HUDEP-2 (cell line): ENCODE results near the gene ITGAD.
A peak's percentile ranks its signal among the peaks of the same experiment; 100 is the strongest.

Experiments used
- DNase-seq, 76 experiments: peaks; one replicate each; lab custom pipeline; 2025; ENCODE audit not compliant: unreplicated experiment in 76 of 76; lab: John Stamatoyannopoulos, UW

Gene ITGAD

DNA sequence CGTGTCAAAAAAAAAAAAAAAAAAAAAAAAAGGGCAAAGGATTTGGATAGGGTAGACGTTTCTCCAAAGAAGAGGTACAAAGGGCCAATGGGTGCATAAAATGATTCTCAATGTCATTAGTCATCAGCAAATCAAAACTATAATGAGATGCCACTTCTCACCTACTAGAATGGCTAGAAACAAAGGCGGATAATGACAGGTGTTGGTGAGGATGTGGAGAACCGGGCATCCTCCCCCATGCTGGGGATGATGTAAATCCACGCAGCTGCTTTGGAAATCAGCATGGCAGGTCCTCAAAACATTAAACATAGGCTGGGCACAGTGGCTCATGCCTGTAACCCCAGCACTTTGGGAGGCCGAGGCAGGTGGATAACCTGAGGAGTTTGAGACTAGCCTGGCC, 28.7 kb upstream of the ITGAD start:
- no peak for DNase-seq

DNA sequence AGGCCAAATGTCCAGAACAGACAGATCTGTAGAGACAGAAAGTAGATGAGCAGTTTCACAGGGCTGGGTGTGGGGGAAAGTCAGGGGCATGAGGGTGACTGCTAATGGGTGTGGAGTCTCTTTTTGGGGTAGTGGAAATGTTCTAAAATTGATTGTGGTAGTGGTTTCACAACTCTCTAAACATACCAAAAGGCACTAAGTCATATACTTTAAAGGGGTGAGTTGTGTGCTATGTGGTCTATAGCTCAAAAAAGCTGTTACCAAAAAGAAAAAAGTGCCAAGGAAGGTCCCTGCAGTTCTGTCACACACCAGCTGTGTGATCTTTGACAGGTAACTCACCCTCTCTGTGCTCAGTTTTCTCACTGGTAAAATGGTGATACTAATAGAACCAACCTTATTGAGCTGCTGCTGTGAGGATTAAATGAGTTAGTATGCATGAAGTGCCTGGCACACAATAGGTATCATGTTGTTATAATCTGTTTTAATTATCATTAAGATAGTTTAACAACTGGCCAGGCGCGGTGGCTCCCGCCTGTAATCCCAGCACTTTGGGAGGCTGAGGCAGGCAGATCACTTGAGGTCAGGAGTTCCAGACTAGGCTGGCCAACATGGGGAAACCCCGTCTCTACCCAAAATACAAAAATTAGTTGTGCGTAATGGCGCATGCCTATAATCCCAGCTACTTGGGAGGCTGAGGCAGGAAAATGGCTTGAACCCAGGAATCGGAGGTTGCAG, 27.8 kb upstream of the ITGAD start:
- DNase-seq: no peak

DNA sequence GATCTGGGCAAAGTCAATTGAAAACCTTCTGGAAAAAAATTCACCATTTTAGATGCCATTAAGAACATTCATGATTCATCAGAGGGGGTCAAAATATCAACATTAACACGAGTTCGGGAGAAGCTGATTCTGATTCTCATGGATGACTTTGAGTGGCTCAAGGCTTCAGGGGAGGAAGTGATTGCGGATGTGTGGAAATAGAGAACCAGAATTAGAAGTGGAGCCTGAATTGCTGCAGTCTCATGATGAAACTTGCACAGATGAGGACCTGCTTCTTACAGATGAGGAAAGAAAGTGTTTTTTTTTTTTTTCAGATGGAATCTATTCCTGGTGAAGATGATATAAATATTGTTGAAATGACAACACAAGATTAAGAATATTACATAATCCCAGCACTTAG, 25.3 kb upstream of the ITGAD start:
- no peak for DNase-seq

DNA sequence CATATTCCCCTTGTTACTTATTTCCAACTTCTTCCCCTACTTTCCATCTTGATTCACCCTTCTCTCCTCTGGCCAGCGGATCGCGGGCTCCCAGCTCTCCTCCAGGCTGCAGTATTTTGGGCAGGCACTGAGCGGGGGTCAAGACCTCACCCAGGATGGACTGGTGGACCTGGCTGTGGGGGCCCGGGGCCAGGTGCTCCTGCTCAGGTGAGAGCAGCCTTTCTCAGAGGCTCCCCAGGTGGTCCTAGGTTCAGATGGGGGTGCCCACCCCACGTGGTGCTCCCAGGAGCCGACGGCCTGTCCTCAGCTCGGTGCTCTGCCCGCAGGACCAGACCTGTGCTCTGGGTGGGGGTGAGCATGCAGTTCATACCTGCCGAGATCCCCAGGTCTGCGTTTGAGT, 22.1 kb upstream of the ITGAD start:
- DNase-seq: no peak

DNA sequence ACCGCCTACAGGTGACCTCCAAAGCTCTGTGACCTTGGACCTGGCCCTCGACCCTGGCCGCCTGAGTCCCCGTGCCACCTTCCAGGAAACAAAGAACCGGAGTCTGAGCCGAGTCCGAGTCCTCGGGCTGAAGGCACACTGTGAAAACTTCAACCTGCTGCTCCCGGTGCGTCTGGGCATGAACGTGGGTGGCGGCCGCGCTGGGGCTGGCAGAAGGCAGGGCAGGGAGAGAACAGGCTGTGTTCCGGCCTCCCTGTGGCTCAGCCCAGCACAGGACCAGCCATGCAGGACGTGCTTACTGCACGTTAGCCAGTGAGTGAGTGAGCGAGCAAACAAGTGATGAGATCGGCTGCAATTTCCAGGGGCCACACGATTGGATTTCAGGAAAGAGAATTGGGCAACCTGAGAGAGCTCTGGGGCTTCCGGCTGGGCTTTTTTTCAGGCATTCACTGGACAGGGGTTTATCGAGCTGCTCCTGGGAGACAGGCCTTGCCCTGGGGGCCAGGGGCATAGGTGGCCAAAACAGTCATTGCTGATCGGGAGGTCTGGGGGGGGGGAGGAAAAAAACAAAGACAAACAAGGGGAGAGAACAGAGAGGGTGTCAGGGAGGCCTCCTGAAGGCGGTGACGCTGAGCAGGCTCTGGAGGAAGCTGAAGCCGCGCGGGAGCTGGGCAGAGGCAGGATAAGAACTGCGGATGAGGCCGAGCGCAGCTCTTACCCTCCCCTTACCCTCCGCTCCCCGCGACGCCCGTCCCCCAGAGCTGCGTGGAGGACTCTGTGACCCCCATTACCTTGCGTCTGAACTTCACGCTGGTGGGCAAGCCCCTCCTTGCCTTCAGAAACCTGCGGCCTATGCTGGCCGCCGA, 21.3 kb upstream of the ITGAD start:
- no peak for DNase-seq

DNA sequence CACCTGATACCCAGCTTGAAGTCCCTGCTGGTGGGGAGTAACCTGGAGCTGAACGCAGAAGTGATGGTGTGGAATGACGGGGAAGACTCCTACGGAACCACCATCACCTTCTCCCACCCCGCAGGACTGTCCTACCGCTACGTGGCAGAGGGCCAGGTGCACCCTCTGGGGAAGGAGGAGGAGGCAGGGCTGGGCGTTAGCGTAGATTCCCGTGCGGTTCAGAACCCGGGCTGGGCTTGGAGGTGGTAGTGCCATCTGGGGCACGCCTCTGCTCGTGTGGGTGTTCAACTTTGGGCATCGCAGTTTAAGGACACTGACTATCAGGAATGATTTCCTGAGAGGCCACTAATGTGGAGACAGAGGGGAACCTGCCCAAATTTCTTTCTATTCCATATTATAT, 19.9 kb upstream of the ITGAD start:
- no peak for DNase-seq

DNA sequence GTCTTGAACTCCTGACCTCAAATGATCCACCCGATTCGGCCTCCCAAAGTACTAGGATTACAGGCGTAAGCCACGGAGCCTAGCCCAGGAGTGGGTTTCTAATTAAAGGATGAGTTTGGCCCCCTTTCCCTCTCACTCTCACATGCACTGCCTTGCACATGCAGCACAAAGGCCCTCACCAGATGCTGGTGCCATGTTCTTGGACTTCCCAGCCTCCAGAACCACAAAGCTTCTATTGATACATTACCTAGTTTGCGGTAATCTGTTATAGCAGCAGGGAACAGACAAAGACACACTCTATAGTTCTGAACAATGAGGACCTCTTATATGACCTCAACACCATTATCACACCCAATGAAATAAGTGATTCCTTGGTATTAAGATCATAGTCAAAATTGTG, 17.9 kb upstream of the ITGAD start:
- no peak for DNase-seq

DNA sequence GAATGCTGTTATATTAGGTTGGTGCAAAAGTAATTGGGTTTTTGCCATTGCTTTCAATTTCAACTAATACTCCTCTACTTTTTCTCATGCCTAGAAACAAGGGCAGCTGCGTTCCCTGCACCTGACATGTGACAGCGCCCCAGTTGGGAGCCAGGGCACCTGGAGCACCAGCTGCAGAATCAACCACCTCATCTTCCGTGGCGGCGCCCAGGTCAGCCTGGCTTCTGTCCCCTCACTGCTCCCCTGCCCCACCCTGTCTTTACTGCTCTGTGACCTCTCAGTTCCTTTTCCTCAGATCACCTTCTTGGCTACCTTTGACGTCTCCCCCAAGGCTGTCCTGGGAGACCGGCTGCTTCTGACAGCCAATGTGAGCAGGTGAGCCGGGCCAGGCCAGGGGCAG, 16.4 kb upstream of the ITGAD start:
- DNase-seq: no peak

DNA sequence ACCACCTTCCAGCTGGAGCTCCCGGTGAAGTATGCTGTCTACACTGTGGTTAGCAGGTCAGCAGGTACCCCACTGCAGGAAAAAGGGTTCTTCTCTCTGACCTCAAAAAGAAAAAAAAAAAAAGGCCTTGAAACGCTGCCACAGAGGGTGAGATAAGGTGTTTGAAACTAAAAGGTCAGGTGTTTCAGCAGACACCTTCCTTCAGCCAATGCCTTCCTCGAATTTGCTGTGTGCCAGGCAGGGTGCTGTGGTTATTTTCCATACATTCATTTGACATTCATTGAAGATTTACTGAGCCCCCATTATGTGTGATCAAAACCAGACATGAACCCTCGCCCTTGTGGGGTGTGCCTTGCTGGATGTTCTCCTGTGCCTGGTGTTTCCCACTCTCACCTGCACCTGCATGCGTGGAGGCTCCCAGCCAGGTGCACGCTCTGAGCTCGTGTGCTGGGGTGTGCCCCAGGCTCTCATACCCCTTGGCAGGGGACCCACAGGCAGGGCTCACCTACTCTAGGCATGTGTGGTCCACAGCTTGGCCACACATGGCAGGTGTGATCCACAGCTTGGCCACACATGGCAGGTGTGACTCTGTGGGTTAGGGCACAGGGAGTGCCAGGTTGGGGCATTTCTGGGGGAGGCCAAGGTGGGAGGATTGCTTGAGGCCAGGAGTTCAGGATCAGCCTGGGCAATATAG, 15.8 kb upstream of the ITGAD start:
- DNase-seq: no peak

DNA sequence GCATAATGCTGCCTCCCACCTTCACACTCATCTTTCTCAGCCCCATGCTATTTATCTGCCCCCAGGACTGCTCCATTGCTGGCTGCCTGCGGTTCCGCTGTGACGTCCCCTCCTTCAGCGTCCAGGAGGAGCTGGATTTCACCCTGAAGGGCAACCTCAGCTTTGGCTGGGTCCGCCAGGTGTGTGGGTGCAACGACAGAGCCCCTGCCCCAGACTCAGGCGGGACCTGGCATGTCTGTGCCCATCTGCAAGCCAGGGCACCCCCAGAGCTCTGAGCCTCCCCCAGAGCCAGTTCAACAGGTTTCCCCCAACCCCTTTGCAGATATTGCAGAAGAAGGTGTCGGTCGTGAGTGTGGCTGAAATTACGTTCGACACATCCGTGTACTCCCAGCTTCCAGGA, 12.9 kb upstream of the ITGAD start:
- no peak for DNase-seq

DNA sequence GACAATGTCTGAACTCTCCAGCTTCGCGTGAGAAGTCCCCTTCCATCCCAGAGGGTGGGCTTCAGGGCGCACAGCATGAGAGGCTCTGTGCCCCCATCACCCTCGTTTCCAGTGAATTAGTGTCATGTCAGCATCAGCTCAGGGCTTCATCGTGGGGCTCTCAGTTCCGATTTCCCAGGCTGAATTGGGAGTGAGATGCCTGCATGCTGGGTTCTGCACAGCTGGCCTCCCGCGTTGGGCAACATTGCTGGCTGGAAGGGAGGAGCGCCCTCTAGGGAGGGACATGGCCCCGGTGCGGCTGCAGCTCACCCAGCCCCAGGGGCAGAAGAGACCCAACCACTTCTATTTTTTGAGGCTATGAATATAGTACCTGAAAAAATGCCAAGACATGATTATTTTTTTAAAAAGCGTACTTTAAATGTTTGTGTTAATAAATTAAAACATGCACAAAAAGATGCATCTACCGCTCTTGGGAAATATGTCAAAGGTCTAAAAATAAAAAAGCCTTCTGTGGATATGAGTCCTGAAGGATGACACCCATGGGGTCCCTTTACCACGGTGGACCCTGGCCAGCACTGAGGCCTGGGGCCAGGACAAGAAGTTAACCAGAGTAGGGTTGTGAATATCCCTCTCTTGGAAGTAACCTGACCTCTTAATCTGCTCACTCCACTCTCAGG, 10.5 kb upstream of the ITGAD start:
- DNase-seq: peak in 50 of 76 experiments; percentile 2 to 63 (median 30)

DNA sequence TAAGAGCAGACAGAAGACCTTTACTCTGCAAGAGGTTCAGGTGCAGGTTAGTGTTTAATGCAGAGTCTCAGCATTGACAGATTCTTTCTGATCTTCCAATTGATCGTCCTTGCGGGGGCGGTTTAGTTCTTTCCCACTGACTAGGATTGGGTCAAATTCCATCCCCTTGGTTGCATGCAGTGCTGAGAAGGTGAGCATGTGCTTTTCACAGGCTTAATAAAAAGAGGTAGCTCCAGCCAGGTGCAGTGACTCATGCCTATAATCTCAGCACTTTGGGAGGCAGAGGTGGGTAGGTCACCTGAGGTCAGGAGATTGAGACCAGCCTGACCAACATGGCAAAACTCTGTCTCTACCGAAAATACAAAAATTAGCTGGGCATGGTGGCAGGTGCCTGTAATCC, 7.5 kb upstream of the ITGAD start:
- no peak for DNase-seq

DNA sequence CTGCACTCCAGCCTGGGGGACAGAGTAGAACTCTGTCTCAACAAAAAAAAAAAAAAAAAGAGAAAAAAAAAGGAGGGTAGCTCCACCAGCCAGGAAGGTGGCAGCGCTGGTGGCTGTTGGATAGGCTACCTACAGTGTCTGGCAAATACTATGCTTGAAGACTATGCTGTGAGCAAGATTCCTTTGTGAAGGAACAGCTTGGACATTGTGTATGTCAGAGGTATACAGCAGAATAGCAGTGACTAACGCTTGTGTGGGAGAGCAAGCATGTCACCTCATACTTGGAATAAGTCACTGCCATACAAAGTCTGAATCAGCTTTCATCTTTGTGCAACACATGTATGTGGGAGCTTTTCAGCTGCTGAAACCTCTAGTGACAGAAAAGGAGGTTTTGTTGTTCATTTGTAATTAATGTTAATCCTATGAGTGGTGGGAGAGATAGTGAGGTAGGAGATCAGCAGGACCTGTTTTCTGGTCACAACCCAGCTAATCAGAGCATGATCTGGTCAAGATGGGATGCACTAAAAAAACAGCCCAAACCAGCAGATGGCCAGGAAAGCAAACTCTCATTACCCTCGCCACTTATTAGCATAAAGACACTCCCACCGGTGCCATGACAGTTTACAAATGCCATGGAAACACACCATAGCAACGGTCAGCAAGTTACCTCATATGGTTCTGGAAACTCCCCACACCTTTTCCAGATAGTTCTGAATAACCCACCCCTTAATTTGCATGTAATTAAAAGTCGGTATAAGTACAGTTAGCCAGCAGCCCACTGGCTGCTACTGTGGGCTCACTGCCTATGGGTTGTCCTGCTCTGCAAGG, 6.8 kb upstream of the ITGAD start:
- no peak for DNase-seq

DNA sequence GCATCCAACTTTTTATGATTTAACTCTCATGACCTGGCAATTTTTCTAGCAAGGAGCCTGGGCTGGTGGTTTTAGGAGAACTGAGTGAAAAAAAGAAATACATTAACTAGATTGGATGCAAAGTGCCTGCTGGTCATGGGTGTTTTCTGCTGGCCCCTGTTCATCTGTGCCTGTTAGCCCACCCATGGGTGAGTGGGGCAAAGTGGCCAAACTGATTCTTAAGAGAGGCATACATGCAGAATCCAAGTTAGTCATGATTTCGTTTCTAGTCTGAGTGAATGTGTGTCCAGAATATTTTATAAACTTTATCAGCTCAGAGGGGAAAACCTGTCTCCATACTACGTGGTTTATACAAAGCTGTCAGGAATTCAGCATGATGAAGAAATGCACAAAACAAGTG, 4.6 kb upstream of the ITGAD start:
- no peak for DNase-seq

DNA sequence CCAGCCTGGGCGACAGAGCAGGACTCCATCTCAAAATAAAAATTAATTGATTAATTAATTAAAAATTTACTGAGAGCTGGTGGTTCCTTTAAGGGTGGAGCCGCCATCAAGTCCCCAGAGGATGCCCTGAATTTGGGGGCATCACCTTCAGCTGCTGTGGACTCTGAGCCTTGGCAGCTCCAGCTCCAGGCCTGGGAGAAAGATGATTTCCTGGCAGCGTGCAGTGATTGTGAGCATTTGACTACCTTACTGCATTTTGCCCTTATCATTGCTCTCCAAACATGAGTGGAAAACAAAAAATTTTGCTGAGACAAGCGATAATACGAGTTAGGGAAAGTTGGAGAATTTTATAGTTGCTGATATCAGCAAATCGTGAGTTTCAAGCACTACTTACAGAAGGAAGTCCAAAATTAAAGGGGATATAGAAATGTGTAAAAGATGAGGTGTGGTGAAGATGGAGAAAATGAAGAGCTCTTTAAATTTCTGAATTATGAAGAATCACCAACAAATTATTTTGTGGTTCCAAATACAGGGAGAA, 2.6 kb upstream of the ITGAD start:
- DNase-seq: no peak

DNA sequence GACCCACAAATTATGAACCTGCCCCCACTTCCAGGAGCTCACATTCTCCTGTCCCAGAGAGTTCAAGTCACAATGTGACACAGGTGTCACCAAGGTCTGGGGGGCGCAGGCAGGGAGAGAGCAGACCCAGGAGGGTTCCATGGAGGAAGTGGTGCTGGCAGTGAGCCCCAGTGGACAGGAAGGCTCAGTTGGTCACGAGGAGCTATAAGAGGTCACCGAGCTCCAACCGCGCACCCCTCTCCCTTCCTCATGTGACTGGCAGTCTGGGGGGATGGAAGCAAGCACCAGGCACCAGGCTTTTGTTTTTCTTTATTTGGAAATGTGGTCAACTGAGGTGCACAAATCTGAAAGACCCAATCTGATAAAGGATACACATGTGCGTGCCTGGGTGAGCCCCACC, 2.5 kb downstream of the ITGAD start:
- DNase-seq: no peak

DNA sequence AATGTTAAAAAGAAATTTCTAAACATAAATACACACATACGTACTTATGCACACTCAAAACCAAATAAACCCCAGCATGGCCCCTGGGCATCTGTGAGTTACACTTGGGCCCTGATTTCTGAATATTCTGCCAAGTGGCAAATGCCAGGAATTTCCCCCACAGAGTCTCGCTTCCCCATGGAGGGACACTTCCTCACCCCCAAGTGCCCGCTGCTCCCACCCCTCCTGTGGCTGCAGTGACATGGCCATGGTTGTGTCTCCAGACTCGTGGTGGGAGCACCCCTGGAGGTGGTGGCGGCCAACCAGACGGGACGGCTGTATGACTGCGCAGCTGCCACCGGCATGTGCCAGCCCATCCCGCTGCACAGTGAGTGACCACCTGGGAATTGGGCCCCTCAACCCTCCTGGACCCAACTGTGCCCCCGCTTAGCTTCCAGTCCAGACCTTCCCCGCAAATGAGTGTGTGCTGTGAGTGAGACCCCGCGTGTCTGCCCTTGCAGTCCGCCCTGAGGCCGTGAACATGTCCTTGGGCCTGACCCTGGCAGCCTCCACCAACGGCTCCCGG, 4.0 kb downstream of the ITGAD start:
- no peak for DNase-seq

DNA sequence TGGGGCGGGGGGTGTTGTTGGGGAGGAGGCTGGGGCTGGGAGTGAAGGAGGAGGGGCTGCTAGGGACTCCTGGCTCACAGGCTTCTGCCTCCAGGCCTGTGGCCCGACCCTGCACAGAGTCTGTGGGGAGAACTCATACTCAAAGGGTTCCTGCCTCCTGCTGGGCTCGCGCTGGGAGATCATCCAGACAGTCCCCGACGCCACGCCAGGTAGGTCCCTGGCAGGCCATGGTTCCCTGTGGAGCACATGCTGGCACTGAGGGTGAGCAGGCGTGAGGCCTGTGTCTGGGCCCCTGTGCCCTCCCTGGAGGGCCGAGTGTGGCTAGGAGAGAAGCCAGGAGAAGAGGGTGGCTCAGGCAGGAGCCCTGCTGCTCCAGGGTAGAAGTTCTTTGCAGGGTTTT, 4.6 kb downstream of the ITGAD start:
- no peak for DNase-seq

DNA sequence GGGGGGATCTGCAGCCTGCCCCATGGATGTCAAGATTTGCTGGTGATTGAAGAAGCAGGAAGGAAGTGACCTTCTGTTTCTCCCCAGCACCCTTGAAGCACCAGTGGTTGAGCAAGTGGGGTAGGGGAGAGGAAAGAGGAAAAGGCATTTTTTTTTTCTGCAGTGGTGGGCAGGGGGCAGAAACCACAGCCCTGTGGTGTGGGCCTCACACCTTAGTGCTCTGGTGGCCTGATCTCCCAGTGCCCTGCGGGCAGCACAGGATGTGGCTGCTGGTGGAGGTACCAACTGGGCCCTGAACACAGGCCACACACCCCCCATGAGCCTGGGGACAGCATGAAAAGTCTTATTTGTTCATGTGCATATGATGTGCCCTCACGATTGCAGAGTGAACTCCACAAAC, 7.1 kb downstream of the ITGAD start:
- DNase-seq: no peak

DNA sequence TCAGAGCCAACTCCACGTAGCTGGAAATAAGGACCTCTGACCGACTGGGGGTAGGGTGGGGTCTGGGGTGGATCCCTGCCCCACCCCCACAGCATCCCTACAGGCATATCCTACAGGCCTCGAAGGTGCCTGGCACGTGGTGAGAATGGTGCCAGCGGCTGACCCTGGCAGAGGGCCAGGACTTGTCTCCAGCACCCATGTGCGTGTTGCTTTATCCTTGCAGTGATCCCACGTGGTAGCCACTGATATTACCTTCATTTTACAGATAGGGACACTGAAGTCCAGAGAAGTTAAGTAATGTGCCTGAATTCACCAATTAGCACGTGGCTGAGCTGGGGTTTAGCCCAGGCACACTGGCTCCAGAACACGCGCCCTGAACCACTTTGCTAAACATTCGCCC, 8.3 kb downstream of the ITGAD start:
- peak in 2 of 76 experiments; percentile 2 to 7 for DNase-seq
